Activated effector memory CD4-positive, alpha-beta T cell treated with Interleukin-2 at 50 U/mL for 16 hours (primary cell): ENCODE measurements around the gene RHOT2.
A peak's percentile ranks its signal among the peaks of the same experiment; 100 is the strongest.

Experiments used
- DNase-seq: peaks from one replicate; pipeline ENCODE4 v3.0.0-alpha.2; 2020

The RHOT2 gene

DNA sequence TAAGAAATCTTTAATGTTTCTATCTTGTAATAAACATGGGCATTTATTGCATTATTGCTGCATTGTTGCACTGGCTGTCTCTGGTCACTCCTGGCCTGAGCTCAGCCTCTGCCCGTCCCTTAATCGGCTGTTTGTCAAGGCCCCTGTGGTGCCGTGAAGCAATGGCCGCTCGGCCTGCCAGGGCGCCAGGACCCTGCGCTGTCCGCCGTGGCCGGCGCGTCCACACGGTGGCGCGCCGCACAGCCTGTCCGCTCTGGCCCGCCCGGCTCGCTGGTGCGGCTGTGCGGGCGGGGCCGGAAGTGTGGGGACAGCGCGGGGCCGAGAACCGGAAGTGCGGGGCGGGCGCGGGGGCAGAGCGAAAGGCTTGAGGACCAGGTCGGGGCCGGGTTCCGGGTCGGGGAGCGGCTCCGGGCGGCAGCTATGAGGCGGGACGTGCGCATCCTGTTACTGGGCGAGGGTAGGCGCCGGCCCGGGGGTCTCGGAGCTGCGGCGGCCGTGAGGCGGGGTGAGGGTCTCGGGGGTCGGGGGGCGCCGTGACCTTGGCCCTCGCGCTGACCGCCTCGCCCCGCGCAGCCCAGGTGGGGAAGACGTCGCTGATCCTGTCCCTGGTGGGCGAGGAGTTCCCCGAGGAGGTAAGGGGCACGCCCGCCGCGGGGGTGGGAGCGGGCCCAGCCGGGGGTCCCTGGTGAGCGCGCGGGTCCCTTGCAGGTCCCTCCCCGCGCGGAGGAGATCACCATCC lies at the start of gene RHOT2:
Gene RHOT2 (plus strand): TSS at position 353 of the 739 bp plus-strand sequence. CDS start 68 bp downstream, at position 421.
- peak; percentile 91 for DNase-seq

DNA sequence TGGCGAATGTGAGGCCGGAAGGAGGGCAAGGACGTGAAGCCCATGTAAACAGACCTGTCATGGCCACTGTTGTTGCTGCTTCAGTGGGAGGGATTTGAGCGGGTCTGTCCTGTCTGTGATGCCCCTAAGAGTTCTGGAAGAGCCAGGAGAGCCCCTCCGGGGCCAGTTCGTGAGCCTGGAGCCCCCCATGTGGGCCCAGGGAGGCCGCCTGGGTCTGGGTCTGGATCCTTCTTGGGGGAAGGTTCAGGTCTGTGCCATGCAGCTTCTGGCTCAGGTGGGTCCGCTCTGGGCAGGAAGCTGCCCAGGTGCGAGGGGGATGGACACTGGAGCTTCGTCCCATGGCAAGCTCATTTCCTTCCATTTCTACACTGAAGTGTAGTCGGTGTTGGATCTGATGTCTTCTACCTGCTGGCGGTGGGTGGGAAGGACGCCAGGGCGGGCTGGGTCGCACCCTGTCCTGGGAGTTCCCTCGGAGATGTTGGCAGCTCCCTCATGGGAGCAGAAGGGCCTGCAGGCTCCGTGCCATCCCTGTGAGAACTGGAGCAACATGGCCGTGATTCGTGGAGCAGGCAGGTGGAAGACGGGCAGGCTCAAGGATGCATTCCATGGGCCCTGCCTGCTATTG lies 48.3 kb upstream of the RHOT2 start:
- no peak for DNase-seq

DNA sequence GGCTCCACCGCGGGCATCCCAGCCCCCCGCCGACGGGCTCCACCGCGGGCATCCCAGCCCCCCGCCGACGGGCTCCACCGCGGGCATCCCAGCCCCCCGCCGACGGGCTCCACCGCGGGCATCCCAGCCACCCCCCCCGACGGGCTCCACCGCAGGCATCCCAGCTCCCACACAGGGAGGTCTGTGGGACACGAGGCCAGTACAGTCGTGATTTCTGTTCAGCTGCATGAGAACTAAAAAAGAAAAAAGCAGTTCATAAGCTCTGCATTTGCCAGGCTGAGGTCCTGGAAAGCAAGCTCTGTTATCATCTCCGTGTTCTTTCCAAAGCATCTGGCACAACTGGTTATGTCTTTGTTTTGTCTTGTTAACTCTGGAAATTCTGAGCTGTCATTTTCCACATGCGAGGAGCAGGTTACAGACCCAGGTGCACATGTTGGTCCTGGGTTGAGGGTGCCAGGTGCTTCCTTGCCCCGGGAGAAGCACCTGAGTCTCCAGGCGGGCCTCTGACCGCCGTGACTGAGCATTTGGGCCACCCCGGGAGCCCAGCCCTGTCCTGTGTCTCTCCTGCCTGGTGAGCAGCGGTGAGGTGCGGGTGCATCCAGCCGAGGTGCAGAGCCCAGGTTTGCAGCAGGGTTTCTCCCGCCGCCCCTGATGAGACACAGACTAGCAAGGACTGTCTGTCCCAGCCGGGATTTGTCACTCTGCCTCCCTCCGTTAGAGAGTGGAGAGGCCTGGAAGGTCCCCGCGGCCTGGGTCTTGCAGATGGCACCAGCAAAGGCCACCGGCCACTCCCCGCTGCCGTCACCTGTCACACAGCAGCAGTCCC lies 47.0 kb upstream of the RHOT2 start:
- DNase-seq: no peak

DNA sequence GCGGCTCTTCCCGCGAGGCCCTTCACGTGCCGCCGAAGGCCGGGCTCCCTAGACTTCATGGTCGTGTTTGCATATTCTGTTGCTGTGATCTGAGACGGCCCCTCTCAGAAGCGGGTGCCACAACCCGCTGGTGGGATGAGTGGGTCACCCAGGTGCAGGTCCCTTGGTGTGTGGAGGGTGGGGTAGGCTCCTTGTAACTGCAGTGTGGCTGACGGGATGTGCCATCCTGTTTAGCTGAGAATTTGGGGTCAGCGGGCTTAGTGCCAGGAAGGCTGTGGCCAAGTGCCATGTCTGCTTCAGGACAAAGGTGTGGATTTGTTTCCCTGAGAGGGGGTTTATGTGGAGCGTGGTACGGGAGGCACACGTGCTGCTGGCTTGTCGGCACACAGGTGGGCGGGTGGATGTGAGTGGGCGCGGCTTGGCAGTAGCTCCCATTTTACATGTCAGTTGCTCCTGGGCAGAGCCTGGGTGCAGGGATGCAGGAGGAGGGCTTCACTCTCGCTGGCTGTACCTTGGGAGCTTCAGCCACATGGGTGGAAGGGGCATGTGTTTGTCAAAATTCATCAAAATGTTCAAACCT lies 46.3 kb upstream of the RHOT2 start:
- no peak for DNase-seq

DNA sequence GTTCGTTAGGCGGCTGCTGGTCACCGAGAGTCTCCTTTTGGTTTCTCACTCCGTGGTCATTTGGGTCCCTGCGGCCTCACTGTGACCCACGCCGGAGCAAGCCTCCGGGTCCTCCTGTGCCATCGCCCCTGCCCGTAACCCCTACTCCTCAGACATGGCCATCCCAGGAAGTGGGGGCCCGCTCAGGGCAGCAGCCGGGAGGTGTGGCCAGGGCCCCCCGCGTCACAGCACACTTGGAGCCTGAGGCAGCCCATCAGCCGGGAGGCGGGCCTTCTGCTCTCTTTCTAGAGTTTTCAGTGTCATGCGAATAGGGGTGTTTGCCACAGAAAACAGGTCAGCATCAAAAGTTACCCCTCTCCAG lies 45.0 kb upstream of the RHOT2 start:
- no peak for DNase-seq

DNA sequence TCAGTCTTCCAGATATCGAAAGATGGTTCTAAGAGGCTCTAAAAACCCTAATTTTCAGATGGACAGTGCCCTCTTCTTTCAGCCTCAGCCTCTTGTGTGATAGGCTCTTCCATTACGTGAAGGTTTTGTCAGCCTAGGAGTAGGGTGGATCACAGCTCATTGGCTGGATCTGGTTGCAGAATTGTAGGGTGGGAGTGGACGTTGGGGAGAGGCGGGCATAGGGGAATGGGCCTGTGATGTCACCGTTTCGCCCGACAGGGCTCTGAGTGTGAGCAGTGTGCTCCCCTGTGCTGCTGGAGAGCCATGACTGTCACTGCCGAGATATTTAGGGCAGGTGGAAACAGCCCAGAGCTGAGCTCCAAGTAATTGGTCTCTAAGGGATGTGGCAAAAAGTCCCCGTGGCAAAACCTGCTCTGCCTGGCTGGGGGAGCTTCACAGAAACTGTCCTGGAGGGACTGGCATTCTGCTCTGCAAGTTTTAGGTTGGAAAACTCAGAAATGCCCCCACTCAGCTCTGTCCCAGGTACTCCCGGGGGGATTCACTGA lies 43.3 kb upstream of the RHOT2 start:
- DNase-seq: no peak

DNA sequence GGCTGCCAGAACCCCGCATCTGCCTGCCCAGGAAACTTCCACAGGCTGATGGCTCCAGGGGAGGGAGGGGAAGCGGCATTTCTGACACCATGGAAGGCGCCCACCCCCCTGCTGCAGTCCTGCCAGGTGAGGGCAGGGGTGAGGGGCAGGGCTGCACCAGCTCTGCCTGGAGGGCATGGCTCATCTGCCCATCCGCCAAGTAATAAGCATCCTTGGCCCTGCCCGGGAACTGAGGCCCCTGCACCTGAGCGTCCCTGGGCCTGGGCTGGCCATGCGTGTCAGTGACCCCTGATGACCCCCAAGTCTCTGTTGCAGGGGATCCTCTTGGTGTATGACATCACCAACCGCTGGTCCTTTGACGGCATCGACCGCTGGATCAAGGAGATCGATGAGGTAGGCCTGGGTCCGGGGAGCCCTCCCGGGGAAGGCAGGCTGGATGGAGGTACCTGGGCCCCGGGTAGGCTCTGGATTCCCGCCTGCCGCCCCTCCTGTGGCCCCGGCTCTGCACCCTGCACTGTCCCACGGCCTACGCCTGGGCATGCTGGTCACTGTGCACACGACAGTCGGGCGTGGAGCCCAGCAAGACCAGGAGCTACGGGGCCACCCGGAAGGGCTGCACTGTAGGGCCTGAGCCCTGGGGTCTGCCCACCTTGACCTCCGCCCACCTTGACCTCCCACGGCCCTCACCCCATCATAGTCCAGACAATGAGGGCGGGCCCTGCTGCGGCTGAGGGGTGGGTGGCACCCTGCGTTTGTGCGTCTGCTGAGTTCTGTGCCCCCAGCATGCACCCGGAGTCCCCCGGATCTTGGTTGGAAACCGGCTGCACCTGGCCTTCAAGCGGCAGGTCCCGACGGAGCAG lies 42.6 kb upstream of the RHOT2 start:
- no peak for DNase-seq

DNA sequence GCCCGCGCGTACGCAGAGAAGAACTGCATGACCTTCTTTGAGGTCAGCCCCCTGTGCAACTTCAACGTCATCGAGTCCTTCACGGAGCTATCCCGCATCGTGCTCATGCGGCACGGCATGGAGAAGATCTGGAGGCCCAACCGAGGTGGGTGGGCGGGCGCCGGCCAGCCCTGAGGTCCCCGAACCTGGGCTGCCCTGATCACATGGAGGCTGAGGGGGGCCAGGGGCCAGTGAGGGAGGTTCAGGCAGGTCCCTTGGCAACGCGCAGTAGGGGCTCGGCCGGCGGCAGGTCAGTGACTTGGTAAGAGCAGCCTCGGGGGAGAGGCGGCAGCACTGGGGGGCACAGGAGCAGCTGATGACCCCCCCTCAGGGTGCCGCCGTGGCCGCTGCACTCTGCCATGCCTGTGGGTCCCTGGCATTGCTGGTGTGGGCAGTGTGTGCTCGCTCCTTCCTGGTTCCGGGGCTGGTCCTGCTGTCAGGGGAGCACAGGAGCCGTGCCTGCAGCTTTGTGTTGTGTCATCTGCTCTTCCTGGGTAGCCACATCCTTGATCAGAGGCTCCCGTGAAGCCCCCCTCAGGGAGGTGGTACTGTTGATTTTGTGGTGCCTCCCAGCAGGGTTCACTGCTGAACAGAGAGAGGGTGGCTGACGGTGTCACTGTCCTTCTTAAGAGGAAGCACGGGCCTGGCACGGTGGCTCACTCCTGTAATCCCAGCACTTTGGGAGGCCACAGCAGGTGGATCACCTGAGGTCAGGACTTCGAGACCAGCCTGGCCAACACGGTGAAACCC lies 41.8 kb upstream of the RHOT2 start:
- DNase-seq: no peak

DNA sequence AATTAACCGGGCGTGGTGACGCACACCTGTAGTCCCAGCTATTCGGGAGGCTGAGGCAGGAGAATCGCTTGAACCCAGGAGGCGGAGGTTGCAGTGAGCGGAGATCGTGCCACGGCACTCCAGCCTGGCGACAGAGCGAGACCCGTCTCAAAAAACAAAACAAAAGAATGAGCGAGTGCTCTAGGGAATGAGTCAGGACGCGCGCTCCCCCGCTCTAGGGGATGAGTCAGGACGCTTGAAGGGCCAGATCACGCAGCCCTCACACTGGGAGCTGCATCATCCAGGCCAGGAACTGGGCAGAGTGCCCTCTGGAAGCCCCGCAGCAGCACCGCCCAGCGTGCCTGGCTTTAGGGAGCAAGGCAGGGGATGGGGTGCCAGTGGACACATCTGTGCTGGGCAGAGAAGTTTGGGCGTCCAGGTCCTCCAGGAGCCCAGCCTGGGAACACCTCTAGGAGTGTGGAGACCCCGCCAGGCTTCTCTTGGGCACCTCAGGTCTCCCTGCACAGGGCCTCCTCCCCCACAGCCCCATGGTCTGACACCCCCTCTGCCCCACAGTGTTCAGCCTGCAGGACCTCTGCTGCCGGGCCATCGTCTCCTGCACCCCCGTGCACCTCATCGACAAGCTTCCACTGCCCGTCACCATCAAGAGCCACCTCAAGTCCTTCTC lies 41.0 kb upstream of the RHOT2 start:
- DNase-seq: no peak

DNA sequence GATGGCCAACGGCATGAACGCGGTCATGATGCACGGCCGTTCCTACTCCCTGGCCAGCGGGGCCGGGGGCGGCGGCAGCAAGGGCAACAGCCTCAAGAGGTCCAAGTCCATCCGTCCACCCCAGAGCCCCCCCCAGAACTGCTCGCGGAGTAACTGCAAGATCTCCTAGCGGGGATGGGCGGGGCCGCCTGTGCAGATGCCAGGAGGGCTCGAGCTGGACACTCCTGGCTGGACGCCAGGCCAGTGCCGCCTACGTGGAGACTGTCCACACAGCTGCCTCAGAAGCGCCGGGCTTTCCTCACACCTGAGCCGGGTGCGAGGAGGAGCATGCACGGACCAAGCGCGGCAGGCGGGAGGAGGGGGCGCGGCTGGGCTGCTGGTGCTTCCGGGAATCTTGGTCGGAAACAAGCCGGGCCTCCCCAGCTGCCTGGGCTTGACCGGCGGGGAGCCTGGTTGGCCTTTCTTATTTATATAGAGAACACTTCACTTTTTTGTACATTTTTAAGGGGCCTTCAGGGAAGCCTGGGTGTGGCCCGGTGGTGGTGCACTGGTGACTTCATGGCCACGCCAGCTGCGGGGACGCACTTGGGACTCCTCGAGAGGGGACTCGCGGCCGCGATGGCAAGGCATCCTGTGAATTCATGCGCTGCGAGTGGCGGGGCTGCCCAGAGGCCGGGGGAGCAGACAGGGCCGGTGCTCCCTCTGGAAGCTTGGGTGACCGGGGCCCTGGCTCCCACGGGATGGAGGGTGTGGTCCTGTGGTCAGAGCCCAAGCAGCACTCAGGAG lies 40.3 kb upstream of the RHOT2 start:
- DNase-seq: no peak

DNA sequence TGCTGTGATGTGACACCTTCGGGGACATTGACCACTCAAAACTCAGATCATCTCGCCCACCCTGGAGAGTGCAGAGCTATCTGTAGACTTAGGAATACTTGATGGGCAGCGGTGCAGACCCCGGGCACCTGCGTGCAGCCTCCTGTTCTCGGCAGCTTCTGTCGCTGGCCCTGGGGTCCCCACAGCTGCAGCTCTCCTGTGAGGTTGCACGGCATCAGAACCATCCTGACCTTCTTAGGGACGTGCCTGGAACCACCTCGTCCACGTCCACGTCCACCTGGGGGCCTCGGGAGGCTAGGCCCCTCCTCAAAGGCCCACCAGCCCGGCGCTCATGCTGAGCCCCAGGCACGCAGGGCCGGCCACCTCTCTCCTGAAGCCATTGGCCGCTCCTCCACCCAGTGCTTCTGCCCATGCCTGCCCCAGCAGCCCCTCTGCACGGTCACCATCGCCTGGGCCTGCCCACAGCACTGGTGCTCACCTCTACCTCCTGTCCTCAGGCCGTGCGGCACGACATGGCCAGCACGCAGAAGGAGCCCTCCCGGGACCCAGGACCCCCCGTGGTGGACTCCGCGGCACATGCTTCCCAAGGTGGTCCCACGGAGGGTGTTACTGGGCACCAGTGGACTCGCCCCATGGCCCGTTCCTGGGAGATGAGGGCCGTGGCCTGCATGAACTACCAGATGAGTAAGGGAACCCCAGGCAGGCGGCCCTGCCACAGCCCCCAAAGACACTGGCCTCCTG lies 39.4 kb upstream of the RHOT2 start:
- no peak for DNase-seq

DNA sequence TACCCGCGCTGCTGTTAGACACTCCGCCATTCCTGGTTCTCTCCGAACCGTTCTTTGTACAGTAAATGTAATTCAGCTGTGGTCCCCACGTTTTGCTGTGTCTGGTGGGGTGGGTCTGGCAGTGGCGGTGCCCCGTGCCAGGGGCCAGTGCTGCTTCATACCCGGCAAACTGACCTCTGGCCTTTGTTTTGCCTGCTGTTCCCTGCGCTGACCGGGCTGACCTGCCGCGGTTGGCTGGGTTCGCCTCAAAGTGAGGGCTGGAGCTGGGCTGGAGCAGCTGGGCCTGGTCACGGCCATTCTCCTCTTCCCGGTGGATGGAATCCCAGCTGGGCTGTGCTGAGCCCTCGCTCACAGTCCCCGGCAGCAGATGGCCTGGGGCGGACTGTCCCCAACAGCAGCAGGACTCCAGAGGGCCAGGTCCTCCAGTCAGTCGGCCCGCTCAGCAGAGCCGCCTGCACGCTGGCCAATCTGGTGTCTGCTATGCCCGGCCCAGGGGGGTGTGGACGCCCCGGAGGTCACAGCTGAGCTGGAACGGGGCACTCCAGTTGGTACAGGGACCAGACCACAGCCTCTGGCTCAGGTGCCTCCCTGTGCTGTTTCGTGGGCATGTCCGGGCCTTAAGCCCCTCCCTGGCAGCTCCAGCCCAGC lies 38.6 kb upstream of the RHOT2 start:
- no peak for DNase-seq

DNA sequence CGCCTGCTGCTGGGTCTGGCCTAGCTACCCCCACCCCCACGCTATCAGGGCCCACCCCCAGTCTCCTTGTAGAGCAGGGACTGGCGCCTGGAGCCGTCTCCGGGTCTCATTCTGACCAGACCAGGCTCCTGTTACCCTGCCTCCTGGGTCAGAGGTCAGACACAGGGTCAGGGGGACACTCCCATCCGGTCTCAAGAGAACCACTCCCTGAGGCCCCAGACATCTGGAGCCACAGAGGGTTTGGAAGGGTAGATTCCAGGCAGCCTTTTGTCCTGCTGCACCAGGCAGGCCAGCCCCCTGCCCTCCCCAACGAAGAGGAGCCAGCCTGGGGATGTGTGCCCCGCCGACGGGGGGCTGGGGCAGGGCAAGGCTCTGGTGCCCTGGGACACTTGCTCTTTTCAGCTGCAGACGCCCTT lies 38.1 kb upstream of the RHOT2 start:
- DNase-seq: no peak

DNA sequence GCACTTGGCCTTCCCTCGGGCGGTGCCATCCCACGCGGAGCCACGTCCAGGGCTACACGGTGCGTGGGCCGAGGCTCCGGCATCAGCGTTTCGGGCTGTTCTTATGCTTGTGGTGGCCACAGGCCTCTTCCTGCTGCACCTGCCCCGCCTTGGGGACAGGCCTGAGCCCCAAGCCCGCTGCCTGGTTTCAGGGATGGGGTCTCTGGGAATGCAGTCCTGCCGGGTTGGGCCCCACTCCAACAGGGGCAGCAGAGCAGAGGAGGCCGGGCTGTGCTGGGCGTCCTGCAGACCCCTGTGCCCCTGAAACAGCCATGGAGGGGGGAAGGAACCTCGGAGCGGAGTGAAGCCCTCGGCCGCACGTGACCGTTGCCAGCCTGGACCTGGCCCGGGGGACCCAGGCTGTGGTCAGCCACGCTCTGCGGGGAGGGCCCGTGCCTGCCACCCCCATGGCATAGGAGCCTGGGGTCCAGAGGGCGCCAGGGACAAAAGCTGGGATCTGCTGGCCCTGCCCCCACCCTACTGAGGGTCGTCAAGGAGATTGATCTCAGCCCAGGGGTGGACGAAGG lies 37.6 kb upstream of the RHOT2 start:
- DNase-seq: no peak

DNA sequence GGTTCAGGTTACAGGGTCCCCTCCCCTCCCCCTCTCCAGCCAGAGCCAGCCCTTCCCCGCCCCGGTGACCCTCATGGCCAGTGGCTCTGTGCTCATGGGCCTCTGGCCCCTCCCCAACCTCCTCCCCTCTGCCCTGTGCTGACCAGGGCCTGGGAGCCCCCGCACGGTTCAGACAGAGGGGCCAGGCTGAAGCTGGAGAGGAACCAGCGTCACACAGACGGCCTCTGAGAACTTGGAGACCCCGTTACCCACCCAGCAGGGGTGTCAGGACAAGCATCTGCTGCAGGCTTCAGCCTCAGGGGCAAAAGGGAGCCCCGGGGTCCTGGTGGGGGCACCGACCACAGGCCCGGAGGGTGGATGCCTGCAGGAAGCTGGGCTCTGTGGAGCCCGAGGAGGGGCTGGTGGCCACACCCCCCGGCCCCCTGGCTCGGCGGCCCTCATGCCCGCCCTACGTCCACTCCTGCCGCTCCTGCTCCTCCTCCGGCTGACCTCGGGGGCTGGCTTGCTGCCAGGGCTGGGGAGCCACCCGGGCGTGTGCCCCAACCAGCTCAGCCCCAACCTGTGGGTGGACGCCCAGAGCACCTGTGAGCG lies 37.0 kb upstream of the RHOT2 start, which contains the start of gene WFIKKN1:
Gene WFIKKN1 (plus strand): TSS at position 171 of the 591 bp plus-strand sequence. CDS start 269 bp downstream, at position 440.
- no peak for DNase-seq

DNA sequence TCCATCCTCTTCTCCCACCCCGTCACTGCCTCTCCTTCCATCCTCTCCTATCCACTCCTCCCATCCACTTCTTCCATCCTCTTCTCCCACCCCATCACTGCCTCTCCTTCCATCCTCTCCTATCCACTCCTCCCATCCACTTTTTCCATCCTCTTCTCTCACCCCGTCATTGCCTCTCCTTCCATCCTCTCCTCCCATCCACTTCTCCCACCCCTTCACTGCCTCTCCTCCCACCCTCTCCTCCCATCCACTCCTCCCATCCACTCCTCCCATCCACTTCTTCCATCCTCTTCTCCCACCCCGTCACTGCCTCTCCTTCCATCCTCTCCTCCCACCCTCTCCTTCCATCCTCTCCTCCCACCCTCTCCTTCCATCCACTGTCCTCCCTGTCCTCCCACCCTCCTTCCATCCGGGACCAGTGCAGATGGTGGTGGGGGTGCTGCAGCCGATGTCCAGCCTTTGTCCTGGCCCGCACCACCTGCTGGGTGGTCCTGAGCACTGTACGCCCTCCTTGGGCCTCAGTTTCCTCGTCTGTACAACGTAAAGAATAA lies 36.0 kb upstream of the RHOT2 start:
- DNase-seq: no peak
